Nephron progenitor cell (in vitro differentiated cells): ENCODE data around the gene ST8SIA3.

Experiments
- DNase-seq: peaks from one replicate; pipeline ENCODE4 v3.0.0; 2021
- H3K27ac Mint-ChIP-seq: 2 replicates; pipeline ENCODE4 v1.8.0; 2021; ENCODE audit warnings: mild to moderate bottlenecking, moderate library complexity, mixed read lengths
- H3K27me3 Mint-ChIP-seq: 2 replicates; pipeline ENCODE4 v1.8.0; 2021; ENCODE audit warnings: mild to moderate bottlenecking, low read depth, mixed read lengths; ENCODE audit not compliant: poor library complexity
- H3K36me3 Mint-ChIP-seq: 2 replicates; pipeline ENCODE4 v1.8.0; 2021; ENCODE audit warnings: low read depth, mixed read lengths
- H3K4me1 Mint-ChIP-seq: 2 replicates; pipeline ENCODE4 v1.8.0; 2021; ENCODE audit warnings: mixed read lengths
- H3K4me3 Mint-ChIP-seq: 2 replicates; pipeline ENCODE4 v1.8.0; 2021; ENCODE audit warnings: mild to moderate bottlenecking, moderate library complexity, mixed read lengths
- H3K9me3 Mint-ChIP-seq: 2 replicates; pipeline ENCODE4 v1.8.0; 2021; ENCODE audit warnings: mild to moderate bottlenecking, moderate library complexity, mixed read lengths
- TF ChIP-seq, protein P1 (sequence below): fragments of 200-600 bp; sonication (generic); IDR thresholded peaks from 2 replicates; pipeline ENCODE4 v1.5.0; 2021; ENCODE audit warnings: antibody characterized with exemption

The ST8SIA3 gene

DNA sequence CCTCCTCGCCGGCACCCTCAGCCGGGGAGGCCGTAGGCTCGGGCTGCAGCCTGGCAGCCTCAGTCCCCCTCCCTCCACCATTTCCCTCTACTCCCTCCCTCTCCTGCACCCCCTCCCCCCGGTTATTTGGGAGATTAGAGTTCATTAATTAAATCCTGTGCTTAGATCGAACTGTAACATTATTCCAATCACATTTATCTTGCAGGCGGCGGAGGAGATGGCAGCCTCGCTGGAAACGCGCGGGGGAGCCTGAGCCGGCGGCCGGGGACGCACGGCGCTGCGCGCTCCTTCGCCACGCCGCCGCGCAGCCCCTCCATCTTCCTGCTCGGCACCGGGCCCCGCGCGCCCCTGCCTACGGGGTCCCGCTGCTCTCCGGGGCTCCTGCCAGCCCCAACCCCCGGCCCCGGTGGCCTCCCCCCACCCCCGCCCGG, at the start of gene ST8SIA3:
TSS of gene ST8SIA3 (plus strand) at position 287 of the 431 bp plus-strand sequence. CDS start 290 bp downstream, outside the sequence.
- H3K27me3 Mint-ChIP-seq: peaks cover 50% of the 10 kb centered on the region
- peaks cover 4% of the 10 kb centered on the region for H3K9me3 Mint-ChIP-seq
- peak within 1 kb of the TSS; percentile 41 for H3K27ac Mint-ChIP-seq

DNA sequence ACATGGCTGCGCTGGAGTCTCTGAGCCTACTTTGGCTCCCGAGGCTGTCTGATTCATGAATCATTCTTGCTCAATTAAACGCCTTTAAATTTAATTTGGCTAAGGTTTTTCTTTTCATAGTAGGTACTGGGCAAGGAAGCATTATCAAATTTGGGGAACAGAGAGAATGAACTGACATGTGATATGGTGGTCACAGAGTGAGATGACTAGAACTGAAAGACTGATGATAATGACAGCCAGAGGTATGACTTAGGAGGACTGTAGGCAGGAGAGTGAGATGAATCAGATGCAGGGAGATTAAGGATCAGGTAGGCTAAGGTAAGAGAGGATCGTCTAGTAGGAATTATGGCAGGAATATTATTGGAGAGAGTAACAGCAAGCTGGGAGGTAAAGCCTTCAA, 40.9 kb upstream of the ST8SIA3 start:
- TF ChIP-seq, protein P1, sequence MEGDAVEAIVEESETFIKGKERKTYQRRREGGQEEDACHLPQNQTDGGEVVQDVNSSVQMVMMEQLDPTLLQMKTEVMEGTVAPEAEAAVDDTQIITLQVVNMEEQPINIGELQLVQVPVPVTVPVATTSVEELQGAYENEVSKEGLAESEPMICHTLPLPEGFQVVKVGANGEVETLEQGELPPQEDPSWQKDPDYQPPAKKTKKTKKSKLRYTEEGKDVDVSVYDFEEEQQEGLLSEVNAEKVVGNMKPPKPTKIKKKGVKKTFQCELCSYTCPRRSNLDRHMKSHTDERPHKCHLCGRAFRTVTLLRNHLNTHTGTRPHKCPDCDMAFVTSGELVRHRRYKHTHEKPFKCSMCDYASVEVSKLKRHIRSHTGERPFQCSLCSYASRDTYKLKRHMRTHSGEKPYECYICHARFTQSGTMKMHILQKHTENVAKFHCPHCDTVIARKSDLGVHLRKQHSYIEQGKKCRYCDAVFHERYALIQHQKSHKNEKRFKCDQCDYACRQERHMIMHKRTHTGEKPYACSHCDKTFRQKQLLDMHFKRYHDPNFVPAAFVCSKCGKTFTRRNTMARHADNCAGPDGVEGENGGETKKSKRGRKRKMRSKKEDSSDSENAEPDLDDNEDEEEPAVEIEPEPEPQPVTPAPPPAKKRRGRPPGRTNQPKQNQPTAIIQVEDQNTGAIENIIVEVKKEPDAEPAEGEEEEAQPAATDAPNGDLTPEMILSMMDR: no peak
- H3K4me1 Mint-ChIP-seq: no peaks in the 10 kb centered on the region
- peaks cover 7% of the 10 kb centered on the region for H3K27me3 Mint-ChIP-seq
- H3K9me3 Mint-ChIP-seq: no peaks in the 10 kb centered on the region
- H3K4me3 Mint-ChIP-seq: no peak overlapping the region
- H3K27ac Mint-ChIP-seq: no peak overlapping the region
- no peaks in the 10 kb centered on the region for H3K36me3 Mint-ChIP-seq
- no peak for DNase-seq

More for the DNA sequence above, at the start of gene ST8SIA3:
- H3K4me3 Mint-ChIP-seq: peak within 1 kb of the TSS; percentile 92
- H3K36me3 Mint-ChIP-seq: no peaks in the 10 kb centered on the region
- peaks cover 23% of the 10 kb centered on the region for H3K4me1 Mint-ChIP-seq
- TF ChIP-seq, protein P1: no peak
- DNase-seq: peak; percentile 43

- no peaks in the 10 kb centered on the region for H3K4me1 Mint-ChIP-seq
- H3K27me3 Mint-ChIP-seq: peaks cover 4% of the 10 kb centered on the region
- H3K36me3 Mint-ChIP-seq: no peaks in the 10 kb centered on the region
- no peak overlapping the region for H3K27ac Mint-ChIP-seq
- TF ChIP-seq, protein P1: no peak
- H3K4me3 Mint-ChIP-seq: no peak overlapping the region
- no peaks in the 10 kb centered on the region for H3K9me3 Mint-ChIP-seq
- DNase-seq: no peak
These were observed 39.8 kb upstream of the ST8SIA3 start for GRCh38 chr18:57312346-57313144.

- Mint-ChIP-seq H3K4me3 (no peak overlapping the region), H3K36me3 (no peaks in the 10 kb centered on the region), H3K27ac (no peak overlapping the region), H3K4me1 (no peaks in the 10 kb centered on the region), H3K27me3 (peaks cover 8% of the 10 kb centered on the region), H3K9me3 (peaks cover 3% of the 10 kb centered on the region)
- DNase-seq: no peak
- TF ChIP-seq, protein P1: no peak
These were observed 31.8 kb upstream of the ST8SIA3 start for GRCh38 chr18:57320603-57321002.

DNA sequence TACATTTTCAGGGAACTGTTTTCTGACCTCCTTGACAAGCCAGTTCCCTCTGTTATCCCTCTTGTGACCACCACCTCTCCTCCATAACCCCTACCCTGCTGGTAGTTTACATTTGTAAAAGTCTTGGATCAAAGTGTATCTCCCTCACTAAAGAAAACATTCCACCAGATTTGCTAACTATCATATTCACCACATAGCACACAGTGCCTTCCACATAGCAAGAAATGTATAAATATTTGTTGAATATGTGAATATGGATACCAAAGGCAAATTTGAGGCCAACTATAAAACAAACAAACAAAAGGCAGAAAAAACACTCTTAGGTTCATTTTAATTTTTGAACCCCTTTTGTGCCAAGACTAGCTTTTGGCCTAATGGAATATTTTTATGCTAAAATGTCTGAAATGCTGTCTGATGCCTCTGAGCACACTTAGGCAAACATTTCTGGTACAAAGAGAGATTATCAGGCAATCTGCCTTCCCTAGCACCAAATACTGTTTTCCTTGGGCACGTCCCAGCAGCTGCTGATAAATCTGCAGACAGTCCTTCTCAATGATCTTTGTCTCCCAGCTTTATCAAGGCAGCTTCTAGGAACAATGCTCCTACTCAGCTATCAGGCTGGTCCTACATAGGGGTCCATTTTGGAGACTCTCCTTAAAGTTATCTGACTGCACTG, 26.7 kb upstream of the ST8SIA3 start:
- Mint-ChIP-seq H3K27me3 (peaks cover under 1% of the 10 kb centered on the region), H3K9me3 (peaks cover 3% of the 10 kb centered on the region), H3K4me1 (peaks cover 11% of the 10 kb centered on the region), H3K27ac (no peak overlapping the region), H3K4me3 (no peak overlapping the region), H3K36me3 (no peaks in the 10 kb centered on the region)
- TF ChIP-seq, protein P1: no peak
- DNase-seq: no peak
